SK-N-SH treated with all-trans-retinoic acid at 6 μM for 48 hours (cell line): Measurements from ENCODE around the gene MYO1B.

Experiments
- BACH2 ChIP-seq: fragments of 250-450 bp; sonication (Bioruptor Pico); IDR thresholded peaks from 2 replicates; pipeline ENCODE4 v1.9.0; 2021; ENCODE audit warnings: mild to moderate bottlenecking, borderline replicate concordance
- CREB5 ChIP-seq: fragments of 250-450 bp; sonication (Bioruptor Pico); IDR thresholded peaks from 2 replicates; pipeline ENCODE4 v1.5.1; 2020; ENCODE audit warnings: low read depth, mild to moderate bottlenecking, moderate library complexity
- ESRRG ChIP-seq: fragments of 250-450 bp; sonication (Bioruptor Pico); IDR thresholded peaks from 2 replicates; pipeline ENCODE4 v1.6.1; 2021; ENCODE audit warnings: mild to moderate bottlenecking
- GLIS3 ChIP-seq: fragments of 250-450 bp; sonication (Bioruptor Pico); IDR thresholded peaks from 2 replicates; pipeline ENCODE4 v1.5.0; 2020; ENCODE audit warnings: mild to moderate bottlenecking, moderate library complexity
- OSR1 ChIP-seq: fragments of 250-450 bp; sonication (Bioruptor Pico); IDR thresholded peaks from 2 replicates; pipeline ENCODE4 v1.8.0; 2022; ENCODE audit warnings: moderate library complexity, mild to moderate bottlenecking, inconsistent platforms
- POU6F1 ChIP-seq: fragments of 250-450 bp; sonication (Bioruptor Pico); IDR thresholded peaks from 2 replicates; pipeline ENCODE4 v1.8.0; 2021; ENCODE audit warnings: low read depth, mild to moderate bottlenecking, moderate library complexity, borderline replicate concordance
- RARB ChIP-seq: fragments of 250-450 bp; sonication (Bioruptor Pico); IDR thresholded peaks from 2 replicates; pipeline ENCODE4 v1.8.0; 2021; ENCODE audit warnings: mild to moderate bottlenecking, moderate library complexity
- TOX ChIP-seq: fragments of 250-450 bp; sonication (Bioruptor Pico); IDR thresholded peaks from 2 replicates; pipeline ENCODE4 v1.8.0; 2021; ENCODE audit warnings: mild to moderate bottlenecking, moderate library complexity, borderline replicate concordance
- ZFP3 ChIP-seq: fragments of 250-450 bp; sonication (Bioruptor Pico); IDR thresholded peaks from 2 replicates; pipeline ENCODE4 v1.5.0; 2020; ENCODE audit warnings: mild to moderate bottlenecking, moderate library complexity
- ZFP30 ChIP-seq: fragments of 450-650 bp; formaldehyde crosslinking; IDR thresholded peaks from 2 replicates; pipeline ENCODE4 v1.5.0; 2022; ENCODE audit warnings: mild to moderate bottlenecking, moderate library complexity
- ZNF565 ChIP-seq: fragments of 450-650 bp; formaldehyde crosslinking; conservative IDR thresholded peaks from 2 replicates; pipeline ENCODE4 v1.5.0; 2020; ENCODE audit warnings: low read depth, mild to moderate bottlenecking, moderate library complexity
- ZNF8 ChIP-seq: fragments of 450-650 bp; formaldehyde crosslinking; IDR thresholded peaks from 2 replicates; pipeline ENCODE4 v1.5.0; 2020; ENCODE audit warnings: mild to moderate bottlenecking, moderate library complexity

DNA sequence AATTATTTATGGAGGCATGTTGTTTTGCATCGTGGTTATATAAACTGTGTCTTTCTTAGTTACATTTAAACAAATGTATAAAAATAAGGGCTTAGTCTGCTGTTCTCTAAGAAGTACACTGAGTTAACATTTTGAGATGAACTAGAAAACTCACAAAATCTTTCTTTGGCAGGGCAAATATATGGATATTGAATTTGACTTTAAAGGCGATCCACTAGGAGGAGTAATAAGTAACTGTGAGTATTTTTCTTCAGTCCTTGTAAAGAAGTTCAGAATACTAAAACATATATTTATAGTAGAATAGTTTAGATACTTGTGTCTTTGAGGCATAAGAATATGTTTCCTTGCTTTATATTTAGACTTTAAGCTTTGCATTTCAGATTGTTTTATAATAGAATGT is 104.8 kb downstream of the MYO1B start:
- TF ChIP-seq ZFP3 (CRISPR knock-in tag), result no peak
- TF ChIP-seq ESRRG (CRISPR knock-in tag), result no peak
- no peak for TF ChIP-seq CREB5 (CRISPR knock-in tag)
- no peak for TF ChIP-seq OSR1 (CRISPR knock-in tag)
- no peak for TF ChIP-seq BACH2 (CRISPR knock-in tag)
- no peak for TF ChIP-seq RARB (CRISPR knock-in tag)
- TF ChIP-seq ZFP30 (CRISPR knock-in tag), result no peak
- no peak for TF ChIP-seq ZNF8 (CRISPR knock-in tag)
- no peak for TF ChIP-seq TOX
- no peak for TF ChIP-seq ZNF565 (CRISPR knock-in tag)
- no peak for TF ChIP-seq POU6F1
- no peak for TF ChIP-seq GLIS3 (CRISPR knock-in tag)
